DMS53 treated with DMSO at 0.1 percent for 48 hours (cell line): ENCODE results near the gene MYMK.
A peak's percentile ranks its signal among the peaks of the same experiment; 100 is the strongest.

Experiments used
- DNase-seq: peaks from one replicate; lab custom pipeline; 2025; ENCODE audit not compliant: unreplicated experiment; lab: John Stamatoyannopoulos, UW

The MYMK gene

DNA sequence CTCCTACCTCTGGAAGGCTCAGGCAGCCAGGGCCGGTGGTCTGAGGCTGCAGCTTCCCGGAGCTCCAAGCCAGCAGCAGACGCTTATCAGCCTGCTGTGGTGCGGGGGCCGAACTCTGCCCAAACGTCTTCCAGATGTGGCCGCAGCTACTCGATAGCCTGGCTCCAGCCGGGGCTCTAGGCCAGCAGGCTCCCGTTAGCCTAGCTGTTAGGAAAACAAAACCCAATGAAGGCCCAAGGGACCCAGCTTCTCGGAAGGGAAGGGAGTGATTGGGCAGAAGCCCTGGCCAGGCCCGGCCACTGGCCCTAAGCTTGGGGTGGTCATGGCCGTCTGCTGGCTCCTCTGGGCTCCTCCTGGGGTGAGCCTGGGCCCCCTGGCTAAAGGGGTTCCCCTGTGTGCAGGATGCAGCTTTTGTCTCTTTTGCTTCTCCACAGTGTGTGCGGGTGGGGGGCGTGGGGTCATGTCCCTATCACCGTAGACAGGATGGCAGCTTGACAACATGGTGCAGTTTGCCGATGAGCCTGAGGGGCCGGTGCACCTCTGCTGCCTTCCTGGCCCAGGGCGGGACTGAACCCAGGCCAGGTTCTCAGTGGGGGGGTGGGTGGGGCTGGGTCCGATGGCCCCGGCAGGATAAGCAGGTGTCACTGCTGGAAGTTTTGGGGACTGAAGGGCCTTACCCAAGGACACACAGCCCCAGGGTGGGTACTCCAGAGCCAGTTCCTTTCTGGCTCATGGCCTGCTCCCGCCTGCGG lies 18.7 kb downstream of the MYMK start:
- DNase-seq, result no peak

DNA sequence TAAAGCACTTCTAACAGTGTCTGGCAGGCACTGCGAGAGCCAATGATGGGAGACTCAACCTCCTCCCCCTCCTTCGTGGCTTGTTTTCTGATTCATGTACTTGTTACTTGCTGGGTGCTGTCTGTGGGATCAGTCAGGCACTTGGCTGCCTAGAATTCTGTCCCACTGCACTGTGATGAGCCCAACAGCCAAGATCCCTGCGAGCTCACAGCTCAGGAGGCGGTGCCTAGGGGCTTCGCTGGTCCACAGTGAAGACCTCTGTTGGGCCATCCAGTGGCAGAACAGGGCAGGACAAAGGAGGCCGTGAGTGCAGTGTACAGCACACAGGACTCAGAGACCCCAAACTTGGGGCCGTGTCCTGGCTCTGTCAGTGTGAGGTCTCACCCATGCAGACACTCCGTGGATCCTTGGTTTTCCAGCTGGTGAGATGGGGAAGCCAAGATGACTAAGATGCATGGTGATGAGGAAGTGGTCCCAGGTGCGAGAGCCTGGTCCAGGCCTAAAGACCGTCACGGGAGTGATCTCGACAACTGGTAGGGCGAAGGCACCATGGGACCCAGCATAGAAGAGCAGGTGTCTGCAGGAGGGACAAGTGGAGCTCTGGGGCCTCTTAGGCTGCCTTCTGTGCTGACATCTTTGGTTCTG lies 19.5 kb downstream of the MYMK start:
- DNase-seq, result no peak

GRCh38 chr9:133502112-133502511 lies 22.6 kb downstream of the MYMK start:
- DNase-seq, result no peak

GRCh38 chr9:133499892-133500270 lies 24.9 kb downstream of the MYMK start:
- no peak for DNase-seq

- DNase-seq, result no peak
These were observed 25.4 kb downstream of the MYMK start for GRCh38 chr9:133499132-133499891.

- no peak for DNase-seq
These were observed 27.6 kb downstream of the MYMK start for GRCh38 chr9:133496861-133497842.

DNA sequence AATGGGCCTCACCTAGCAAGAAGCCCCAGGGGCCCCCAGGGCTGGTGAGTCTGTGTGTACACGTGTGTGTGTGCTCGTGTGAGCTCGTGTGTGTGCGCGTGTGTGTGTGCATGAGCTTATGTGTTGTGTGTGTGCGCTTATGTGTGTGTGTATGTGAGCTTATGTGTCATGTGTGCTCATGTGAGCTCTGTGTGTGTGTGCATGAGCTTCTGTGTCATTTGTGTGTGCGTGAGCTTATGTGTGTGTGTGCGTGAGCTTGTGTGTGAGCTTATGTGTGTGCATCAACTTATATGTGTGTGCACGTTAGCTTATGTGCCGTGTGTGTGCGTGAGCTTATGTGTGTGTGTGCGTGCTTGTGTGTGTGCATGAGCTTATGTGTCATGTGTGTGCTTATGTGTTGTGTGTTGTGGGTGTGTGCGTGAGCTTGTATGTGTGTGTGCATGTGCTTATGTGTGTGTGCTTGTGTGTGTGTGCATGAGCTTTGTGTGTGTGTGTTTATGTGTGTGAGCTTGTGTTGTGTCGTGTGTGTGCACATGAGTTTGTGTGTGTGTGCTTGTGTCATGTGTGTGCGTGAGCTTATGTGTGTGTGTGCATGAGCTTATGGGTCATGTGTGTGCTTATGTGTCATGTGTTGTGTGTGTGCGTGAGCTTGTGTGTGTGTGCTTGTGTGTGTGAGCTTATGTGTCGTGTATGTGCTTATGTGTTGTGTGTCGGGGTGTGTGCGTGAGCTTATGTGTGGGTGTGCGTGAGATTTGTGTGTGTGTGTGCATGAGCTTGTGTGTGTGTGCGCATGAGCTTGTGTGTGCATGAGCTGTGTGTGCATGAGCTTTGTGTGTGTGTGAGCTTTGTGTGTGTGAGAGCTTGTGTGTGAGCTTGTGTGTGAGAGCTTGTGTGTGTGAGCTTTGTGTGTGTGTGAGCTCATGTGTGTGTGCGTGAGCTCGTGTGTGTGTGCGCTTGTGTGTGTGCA lies 29.1 kb downstream of the MYMK start:
- DNase-seq, result no peak

GRCh38 chr9:133494636-133495326 lies 30.0 kb downstream of the MYMK start:
- no peak for DNase-seq

DNA sequence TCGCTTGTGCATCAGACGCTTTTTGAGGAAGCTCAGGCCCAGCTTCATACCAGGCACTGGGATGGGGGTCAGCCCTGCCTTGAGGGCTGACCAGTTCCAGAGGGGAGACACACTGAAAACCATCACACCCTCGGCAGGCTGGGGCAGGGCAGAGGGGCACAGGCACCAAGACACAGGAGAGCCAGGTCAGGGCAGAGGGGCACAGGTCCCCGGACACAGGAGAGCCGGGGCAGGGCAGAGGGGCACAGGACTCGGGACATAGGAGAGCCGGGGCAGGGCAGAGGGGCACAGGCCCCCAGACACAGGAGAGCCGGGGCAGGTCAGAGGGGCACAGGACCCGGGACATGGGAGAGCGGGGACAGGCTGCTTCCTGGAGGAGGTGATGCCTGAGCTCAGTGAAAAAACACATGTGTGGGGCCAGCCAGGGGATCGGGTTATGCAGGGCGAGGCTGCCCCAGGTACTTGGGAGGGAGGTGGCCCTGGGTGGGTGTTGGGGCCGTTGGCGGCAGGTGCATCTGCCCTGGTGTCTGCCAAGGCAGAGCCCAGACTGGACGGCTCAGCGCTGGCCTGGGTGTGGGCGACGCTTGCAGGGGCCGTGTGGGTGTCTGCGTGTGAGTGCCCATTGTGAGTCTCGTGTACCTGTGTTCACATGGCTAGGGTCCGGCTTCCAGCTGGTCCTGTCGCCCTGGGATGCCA lies 30.8 kb downstream of the MYMK start:
- no peak for DNase-seq

DNA sequence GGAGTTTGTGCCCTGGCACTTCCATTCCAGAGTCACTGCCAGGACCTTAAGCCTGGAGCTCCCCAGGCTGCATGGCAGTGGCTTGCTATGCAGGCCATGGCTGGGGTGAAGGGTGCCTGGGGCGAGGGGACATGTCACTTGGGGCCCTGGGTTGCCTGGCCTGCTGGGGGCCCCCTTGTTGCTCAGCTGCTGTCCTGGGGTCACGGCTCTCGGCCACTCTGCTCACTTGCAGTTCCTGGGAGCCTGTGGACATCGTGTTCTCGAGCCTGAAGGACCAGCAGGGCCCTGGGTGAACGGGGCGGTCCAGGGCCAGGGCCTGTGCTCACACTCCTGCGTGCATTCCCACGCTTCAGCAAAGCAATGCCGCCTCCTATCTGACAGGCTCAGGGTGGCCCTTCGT lies 31.3 kb downstream of the MYMK start:
- DNase-seq, result no peak

- no peak for DNase-seq
These were observed 32.4 kb downstream of the MYMK start for GRCh38 chr9:133492061-133493021.

DNA sequence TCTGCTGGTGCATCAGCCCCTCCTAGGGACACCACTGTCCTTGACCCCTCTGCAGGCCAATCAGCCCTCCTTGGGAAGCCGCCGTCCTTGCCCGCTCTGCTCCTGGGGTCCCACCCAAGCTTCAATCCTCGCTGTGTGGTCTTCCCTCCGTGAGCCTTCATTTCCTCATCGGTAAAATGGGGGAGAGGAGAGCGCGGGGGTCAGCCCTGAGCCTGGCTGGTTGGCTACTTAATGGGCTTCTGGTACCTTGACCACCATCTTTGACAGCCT lies 33.2 kb downstream of the MYMK start:
- DNase-seq, result no peak

DNA sequence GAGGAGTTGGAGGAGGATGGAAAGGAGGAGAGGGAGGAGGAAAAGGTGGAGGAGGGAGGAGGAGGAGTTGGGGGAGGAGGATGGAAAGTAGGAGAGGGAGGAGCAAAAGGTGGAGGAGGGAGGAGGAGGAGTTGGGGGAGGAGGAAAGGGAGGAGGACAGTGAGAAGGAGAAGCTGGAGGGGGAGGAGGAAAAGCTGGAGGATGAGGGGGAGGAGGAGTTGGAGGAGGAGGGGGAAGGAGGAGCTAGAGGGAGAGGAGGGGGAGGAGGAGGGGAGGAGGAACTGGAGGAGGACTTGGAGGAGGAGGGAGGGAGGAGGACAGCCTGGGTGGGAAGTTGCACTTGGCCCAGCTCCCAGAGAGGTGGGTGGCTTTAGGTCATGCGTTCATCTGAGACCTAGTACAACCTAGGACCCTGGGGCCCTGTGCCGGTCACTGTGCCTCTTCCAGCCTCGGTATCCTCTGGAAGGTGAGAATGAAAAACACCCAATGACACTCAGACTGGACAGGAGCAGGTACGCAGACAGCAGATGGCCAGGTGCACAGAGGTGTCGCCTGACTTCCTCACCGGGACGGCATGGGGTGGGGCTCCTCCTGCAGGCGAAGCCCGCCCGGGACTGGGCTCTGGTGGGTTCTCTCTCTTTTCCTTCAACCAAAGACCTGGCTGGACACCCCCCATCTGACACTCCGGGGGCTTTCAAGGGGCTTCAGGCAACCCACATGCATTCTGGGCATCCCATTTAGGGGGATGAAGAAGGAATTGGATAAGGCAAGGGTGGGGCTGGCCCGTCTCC lies 33.7 kb downstream of the MYMK start:
- peak; percentile 72 for DNase-seq

GRCh38 chr9:133490201-133490681 lies 34.5 kb downstream of the MYMK start:
- no peak for DNase-seq

DNA sequence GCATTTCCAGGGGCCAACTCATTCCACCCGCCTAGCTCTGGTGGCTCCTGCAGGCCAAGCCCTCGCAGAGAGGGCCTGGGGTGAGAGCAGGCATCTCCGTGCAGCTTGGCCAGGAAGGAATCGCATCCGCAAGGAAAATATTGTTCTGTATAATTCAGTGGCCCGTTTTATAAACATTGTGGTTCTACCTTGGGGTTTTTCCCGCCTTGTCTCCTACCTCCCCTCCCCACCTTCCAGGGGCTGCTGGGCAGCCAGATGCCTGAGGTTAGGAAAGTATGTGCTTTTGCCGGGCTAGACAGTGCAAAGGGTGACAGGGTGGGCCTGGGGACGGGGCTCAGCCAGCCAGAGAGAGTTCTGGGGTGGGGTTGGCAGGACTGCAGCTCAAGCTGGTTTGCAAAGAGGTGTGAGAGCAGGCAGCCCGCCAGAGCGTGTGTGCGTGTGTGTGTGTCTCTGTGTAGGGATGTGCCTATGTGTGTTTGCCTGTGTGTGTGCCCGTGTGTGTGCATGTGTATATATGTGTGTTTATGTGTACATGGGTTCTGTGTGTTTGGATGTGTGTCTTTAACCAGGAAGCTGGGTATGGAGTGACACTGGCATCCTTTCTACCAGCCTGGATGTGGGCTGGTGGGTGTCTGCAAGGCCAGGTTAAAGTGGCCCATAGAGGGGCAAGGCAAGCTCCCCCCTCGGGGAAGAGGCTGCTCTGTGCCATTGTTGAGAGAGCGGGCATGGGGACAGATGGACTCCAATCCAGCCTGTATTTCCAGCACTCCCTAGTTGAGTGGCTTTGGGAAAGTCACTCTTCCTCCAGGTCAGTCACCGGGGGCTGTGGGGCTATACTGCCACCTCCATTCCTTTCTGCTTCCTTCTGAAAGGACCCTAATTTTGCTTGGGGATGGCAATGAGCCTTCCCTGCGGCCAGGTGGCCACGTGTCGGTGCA lies 35.2 kb downstream of the MYMK start:
- DNase-seq, result no peak
